Measurements from ENCODE around the gene TNFSF13B.
A peak's percentile ranks its signal among the peaks of the same experiment; 100 is the strongest.

Gene TNFSF13B

GRCh38 chr13:108346376-108346775 lies 76.9 kb downstream of the TNFSF13B start:
- DNase-seq (ENCODE audit: low spot score) = peak; percentile 18

GRCh38 chr13:108349269-108349668 lies 79.8 kb downstream of the TNFSF13B start:
- DNase-seq (ENCODE audit: low spot score) = no peak

GRCh38 chr13:108350579-108350978 lies 81.1 kb downstream of the TNFSF13B start:
- DNase-seq (ENCODE audit: low spot score) = no peak

GRCh38 chr13:108352599-108352998 lies 83.1 kb downstream of the TNFSF13B start:
- DNase-seq (ENCODE audit: low spot score) = no peak

GRCh38 chr13:108357228-108357627 lies 87.7 kb downstream of the TNFSF13B start:
- DNase-seq (ENCODE audit: low spot score) = no peak
